ENCODE results near the gene AGTPBP1.

Gene AGTPBP1

GRCh38 chr9:85640425-85640824, 101.3 kb downstream of the AGTPBP1 start:
- Histone ChIP-seq H3K27me3 (ENCODE audit: control insufficient read depth, insufficient read depth, low read length) (no peaks in the 10 kb centered on the region), H3K4me3 (ENCODE audit: low read depth, low read length) (no peak overlapping the region), H3K9ac (no peak overlapping the region), H3K4me2 (ENCODE audit: low read length) (no peak overlapping the region), H3K27ac (no peak overlapping the region), H3K4me1 (no peaks in the 10 kb centered on the region), H3K36me3 (ENCODE audit: control insufficient read depth, insufficient read depth, low read length) (no peaks in the 10 kb centered on the region), H3K79me2 (no peaks in the 10 kb centered on the region), H3K9me3 (ENCODE audit: control insufficient read depth, low read length) (no peaks in the 10 kb centered on the region), H2AFZ (no peak overlapping the region)
- no peak for TF ChIP-seq CTCF (IDR thresholded peaks at IDR 0.05)

GRCh38 chr9:85639675-85640186, 102.0 kb downstream of the AGTPBP1 start:
- Histone ChIP-seq H3K27me3 (ENCODE audit: control insufficient read depth, insufficient read depth, low read length) (no peaks in the 10 kb centered on the region), H3K79me2 (no peaks in the 10 kb centered on the region), H3K27ac (no peak overlapping the region), H3K4me3 (ENCODE audit: low read depth, low read length) (no peak overlapping the region), H3K36me3 (ENCODE audit: control insufficient read depth, insufficient read depth, low read length) (no peaks in the 10 kb centered on the region), H3K9ac (no peak overlapping the region), H3K9me3 (ENCODE audit: control insufficient read depth, low read length) (no peaks in the 10 kb centered on the region), H3K4me2 (ENCODE audit: low read length) (no peak overlapping the region), H3K4me1 (no peaks in the 10 kb centered on the region), H2AFZ (no peak overlapping the region)
- TF ChIP-seq CTCF (IDR thresholded peaks at IDR 0.05), result no peak

DNA sequence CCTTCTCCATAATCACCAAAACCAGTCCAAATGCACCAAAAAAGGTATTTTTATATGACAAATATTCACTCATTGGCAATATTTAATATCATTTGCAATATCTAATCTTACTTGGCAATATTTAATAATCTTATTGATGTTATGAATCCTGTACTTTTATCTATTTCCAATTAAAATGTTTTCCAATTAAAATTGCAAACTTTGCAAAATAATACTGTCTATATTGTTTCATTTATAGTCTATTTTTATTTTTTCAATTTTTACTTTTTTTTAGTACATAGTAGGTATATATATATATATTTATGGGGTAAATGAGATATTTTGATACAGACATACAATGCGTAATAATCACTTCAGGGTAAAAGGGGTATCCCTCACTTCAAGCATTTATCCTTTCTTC, 109.9 kb downstream of the AGTPBP1 start:
- no peaks in the 10 kb centered on the region for H3K27me3 ChIP-seq (ENCODE audit: control insufficient read depth, insufficient read depth, low read length)
- no peak for TF ChIP-seq CTCF (IDR thresholded peaks at IDR 0.05)
- no peak overlapping the region for H3K9ac ChIP-seq
- H3K9me3 ChIP-seq (ENCODE audit: control insufficient read depth, low read length), result no peaks in the 10 kb centered on the region
- H3K4me1 ChIP-seq, result no peaks in the 10 kb centered on the region
- no peaks in the 10 kb centered on the region for H3K79me2 ChIP-seq
- no peaks in the 10 kb centered on the region for H3K36me3 ChIP-seq (ENCODE audit: control insufficient read depth, insufficient read depth, low read length)
- H3K4me2 ChIP-seq (ENCODE audit: low read length), result no peak overlapping the region
- H3K27ac ChIP-seq, result no peak overlapping the region
- H3K4me3 ChIP-seq (ENCODE audit: low read depth, low read length), result no peak overlapping the region
- no peak overlapping the region for H2AFZ ChIP-seq

DNA sequence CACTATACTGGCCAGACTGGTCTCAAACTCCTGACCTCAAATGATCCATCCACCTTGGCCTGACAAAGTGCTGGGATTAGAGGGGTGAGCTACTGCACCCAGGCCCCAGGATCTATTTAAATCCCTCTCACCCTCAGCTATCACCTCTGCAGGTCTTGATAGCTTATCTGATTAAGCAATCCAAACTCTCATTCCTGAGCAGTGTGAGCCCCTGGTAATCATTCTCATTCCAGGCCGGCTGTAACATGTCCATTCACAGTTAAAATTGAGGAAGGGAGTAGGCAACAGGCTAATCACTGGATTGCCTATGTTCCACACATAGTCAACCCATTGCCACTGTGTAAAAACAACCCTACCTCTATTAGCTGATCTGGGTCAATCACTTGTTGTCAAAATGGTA, 111.1 kb downstream of the AGTPBP1 start:
- no peak overlapping the region for H3K4me3 ChIP-seq (ENCODE audit: low read depth, low read length)
- H3K36me3 ChIP-seq (ENCODE audit: control insufficient read depth, insufficient read depth, low read length), result no peaks in the 10 kb centered on the region
- no peaks in the 10 kb centered on the region for H3K4me1 ChIP-seq
- H3K27me3 ChIP-seq (ENCODE audit: control insufficient read depth, insufficient read depth, low read length), result no peaks in the 10 kb centered on the region
- H3K4me2 ChIP-seq (ENCODE audit: low read length), result no peak overlapping the region
- no peaks in the 10 kb centered on the region for H3K9me3 ChIP-seq (ENCODE audit: control insufficient read depth, low read length)
- no peak for TF ChIP-seq CTCF (IDR thresholded peaks at IDR 0.05)
- H3K27ac ChIP-seq, result no peak overlapping the region
- no peak overlapping the region for H2AFZ ChIP-seq
- no peak overlapping the region for H3K9ac ChIP-seq
- no peaks in the 10 kb centered on the region for H3K79me2 ChIP-seq

- H3K9me3 ChIP-seq (ENCODE audit: control insufficient read depth, low read length), result no peaks in the 10 kb centered on the region
- no peak overlapping the region for H3K9ac ChIP-seq
- no peaks in the 10 kb centered on the region for H3K36me3 ChIP-seq (ENCODE audit: control insufficient read depth, insufficient read depth, low read length)
- no peak overlapping the region for H3K4me2 ChIP-seq (ENCODE audit: low read length)
- no peaks in the 10 kb centered on the region for H3K27me3 ChIP-seq (ENCODE audit: control insufficient read depth, insufficient read depth, low read length)
- no peak for TF ChIP-seq CTCF (IDR thresholded peaks at IDR 0.05)
- no peak overlapping the region for H2AFZ ChIP-seq
- H3K4me3 ChIP-seq (ENCODE audit: low read depth, low read length), result no peak overlapping the region
- no peak overlapping the region for H3K27ac ChIP-seq
- H3K79me2 ChIP-seq, result no peaks in the 10 kb centered on the region
- H3K4me1 ChIP-seq, result no peaks in the 10 kb centered on the region
Observed at GRCh38 chr9:85617141-85617670, 124.5 kb downstream of the AGTPBP1 start.
